ENCODE data around the gene PSMD6.
A peak's percentile ranks its signal among the peaks of the same experiment; 100 is the strongest.

Gene PSMD6

GRCh38 chr3:64046592-64046991 lies 23.3 kb upstream of the PSMD6 start:
- DNase-seq (ENCODE audit: low spot score), result no peak

DNA sequence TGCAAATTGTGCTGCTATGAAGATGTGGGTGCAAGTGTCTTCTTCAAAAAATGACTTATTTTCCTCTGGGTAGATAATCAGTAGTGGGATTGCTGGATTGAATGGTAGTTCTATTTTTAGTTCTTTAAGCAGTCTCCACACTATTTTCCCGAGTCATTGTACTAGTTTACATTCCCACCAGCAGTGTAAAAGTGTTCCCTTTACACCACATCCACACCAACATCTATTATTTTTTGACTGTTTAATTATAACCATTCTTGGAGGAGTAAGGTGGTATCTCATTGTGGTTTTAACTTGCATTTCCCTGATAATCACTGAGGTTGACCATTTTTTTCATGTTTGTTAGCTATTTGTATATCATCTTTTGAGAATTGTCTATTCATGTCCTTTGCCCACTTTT lies 19.7 kb upstream of the PSMD6 start:
- no peak for DNase-seq (ENCODE audit: low spot score)

- DNase-seq (ENCODE audit: low spot score), result no peak
Observed at GRCh38 chr3:64039981-64040733, 16.9 kb upstream of the PSMD6 start.

GRCh38 chr3:64039332-64039731 lies 16.0 kb upstream of the PSMD6 start:
- DNase-seq (ENCODE audit: low spot score), result no peak

GRCh38 chr3:64038253-64038767 lies 15.0 kb upstream of the PSMD6 start:
- no peak for DNase-seq (ENCODE audit: low spot score)

- DNase-seq (ENCODE audit: low spot score), result no peak
Observed at GRCh38 chr3:64037084-64037483, 13.8 kb upstream of the PSMD6 start.

GRCh38 chr3:64033069-64033468 lies 9.8 kb upstream of the PSMD6 start:
- DNase-seq (ENCODE audit: low spot score), result no peak

- DNase-seq (ENCODE audit: low spot score), result no peak
Observed at GRCh38 chr3:64031540-64032508, 8.5 kb upstream of the PSMD6 start.

DNA sequence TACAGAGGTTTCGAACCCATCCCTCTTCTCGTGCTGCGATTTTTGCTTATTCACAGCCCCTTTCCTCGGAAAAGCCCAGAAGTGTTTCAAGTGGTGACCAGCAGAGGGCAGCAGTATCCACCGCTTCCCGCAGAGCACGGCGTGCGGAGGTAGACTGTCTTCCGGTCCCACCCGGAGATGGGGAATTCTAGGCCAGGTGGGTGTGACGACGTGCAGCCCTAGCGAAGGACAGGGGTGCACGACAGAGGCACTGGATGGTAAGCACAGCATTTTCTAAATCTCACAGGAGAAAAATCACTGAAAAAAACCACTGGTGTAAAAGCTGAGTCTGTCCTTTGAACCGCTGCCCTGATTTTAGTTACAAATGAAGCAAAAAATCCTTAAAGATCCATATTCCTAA lies 7.4 kb upstream of the PSMD6 start:
- DNase-seq (ENCODE audit: low spot score), result peak; percentile 92

GRCh38 chr3:64029287-64029686 lies 6.0 kb upstream of the PSMD6 start:
- DNase-seq (ENCODE audit: low spot score), result no peak

GRCh38 chr3:64028754-64029153 lies 5.5 kb upstream of the PSMD6 start:
- DNase-seq (ENCODE audit: low spot score), result no peak

- DNase-seq (ENCODE audit: low spot score), result no peak
Observed at GRCh38 chr3:64027658-64028057, 4.4 kb upstream of the PSMD6 start.

DNA sequence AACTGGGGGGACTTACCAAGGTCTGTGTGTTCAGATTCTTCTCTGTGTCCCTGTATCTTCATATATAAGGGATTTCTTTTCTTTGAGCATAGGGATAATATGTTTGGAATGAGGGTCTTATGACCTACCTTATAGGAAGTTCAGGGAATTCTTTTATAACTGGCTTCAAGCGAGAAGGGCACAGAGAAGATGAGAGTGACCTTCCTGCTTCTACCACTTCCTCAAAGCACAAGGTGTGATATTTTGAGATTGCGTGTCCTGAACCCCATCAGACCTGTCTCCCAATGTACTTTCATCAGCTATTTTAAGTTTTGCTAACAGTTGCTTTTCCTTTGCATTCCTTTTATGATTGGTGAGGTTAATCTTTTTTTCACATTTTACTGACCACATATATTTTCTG lies 3.1 kb upstream of the PSMD6 start:
- no peak for DNase-seq (ENCODE audit: low spot score)

- DNase-seq (ENCODE audit: low spot score), result no peak
Observed at GRCh38 chr3:64023861-64024223, 548 bp upstream of the PSMD6 start.

DNA sequence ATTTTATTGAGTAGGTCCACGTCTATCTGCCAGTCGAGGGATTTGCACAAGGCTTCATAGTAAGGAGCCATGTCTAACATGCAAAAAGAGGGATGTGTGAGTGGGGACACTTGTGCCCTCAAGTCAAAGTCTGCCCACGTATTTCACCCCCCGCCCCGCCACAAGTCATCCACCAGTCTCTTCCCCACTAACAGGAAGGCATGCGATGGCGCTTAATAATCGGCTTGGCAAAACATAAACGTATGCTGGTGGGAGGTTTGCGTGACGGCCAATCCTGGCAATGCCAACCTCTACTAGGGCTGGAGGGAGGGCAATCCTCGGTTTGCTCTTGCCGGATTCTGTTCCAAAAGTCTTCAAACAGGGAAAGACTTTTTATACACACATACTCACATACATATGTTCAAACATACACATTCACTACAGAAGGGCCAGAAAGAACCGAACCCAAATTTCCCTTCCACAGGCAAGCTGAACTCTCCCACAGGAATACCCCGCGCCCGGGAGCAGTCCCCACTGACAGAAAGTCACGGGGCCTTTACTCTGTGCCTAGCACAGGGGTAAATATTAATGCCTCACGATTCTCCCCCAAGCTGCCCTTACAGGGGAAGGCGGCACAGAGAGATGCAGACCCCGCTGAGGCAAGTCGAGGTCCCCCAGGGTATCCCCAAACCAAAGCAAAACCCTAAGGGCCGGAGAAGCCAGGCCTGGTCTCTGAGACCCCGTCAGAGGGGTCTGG lies 675 bp downstream of the PSMD6 start:
- DNase-seq (ENCODE audit: low spot score), result peak; percentile 22

- DNase-seq (ENCODE audit: low spot score), result peak; percentile 20
Observed at GRCh38 chr3:64021922-64022321, 1.4 kb downstream of the PSMD6 start.

DNA sequence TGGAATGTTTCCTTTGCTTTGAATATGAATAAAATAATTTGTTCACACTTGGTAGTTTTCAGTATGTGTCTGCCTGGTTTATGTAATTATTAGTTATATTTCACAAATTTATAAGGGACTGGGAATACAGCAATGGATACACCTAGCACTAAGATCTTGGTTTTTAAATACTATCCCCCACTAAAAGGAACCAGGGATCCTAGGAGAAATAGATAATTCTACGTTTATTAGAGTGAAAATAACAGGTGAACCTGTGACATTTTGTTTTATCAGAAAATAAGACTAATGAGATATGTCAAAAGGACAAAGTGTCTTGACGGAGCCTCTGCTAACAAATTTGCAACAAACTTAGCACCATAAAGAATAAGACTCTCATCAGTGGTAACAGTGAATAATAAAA lies 3.4 kb downstream of the PSMD6 start:
- DNase-seq (ENCODE audit: low spot score), result no peak

GRCh38 chr3:64019271-64019670 lies 4.0 kb downstream of the PSMD6 start:
- no peak for DNase-seq (ENCODE audit: low spot score)

- DNase-seq (ENCODE audit: low spot score), result no peak
Observed at GRCh38 chr3:64016941-64017620, 6.2 kb downstream of the PSMD6 start.

DNA sequence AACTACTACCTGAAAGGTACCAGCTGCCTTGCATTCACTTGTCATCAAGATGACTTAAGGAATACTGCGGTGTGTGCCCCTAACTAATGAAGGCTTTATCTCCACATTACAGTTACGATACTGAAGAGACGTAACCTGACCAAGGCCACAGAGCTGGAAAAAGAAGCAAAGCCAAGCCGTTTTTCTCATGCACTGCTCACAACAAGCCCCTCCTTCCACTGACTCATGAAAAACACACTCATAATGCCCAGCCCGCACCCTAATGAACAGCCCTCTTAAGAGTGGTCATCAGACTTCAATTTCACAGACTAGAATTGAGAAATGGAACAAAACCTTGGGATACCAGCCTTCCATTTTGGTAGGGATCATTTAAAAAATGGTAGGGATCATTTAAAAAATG lies 11.6 kb downstream of the PSMD6 start:
- no peak for DNase-seq (ENCODE audit: low spot score)

GRCh38 chr3:64010199-64010598 lies 13.1 kb downstream of the PSMD6 start:
- DNase-seq (ENCODE audit: low spot score), result no peak

DNA sequence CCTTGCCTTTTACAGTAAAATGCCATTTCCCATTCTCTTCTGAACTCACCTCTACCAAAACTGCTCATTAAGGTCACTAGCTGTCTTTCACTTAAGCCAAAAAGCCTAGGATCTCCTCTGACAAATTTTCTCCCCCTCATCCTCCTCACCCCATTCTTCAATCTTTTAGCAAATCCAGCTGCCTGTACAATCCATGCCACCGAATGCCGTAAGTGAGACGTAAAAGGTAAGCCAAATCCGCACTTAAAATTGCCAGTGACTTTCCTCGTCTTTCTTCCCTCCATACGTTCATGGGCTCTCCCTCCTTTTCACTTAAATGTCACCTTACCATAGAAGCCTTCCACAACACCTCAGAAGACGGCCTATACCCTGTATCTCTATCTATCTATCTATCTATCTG lies 13.8 kb downstream of the PSMD6 start:
- DNase-seq (ENCODE audit: low spot score), result no peak

All from HuH-7.5 (cell line).